Measurements from ENCODE around the gene TUBG1. TPM values are rescaled to one million over a fixed set of nuclear protein-coding genes. Genes with fewer than 3 reads are reported as not detected.
A peak's percentile ranks its signal among the peaks of the same experiment; 100 is the strongest.

TUBG1 gene
- total and polyA plus RNA-seq, 11 donors, result 31.5 to 112 (median 49.3) TPM

- 70 to 90% (median 85%) methylated on average over 4 of the region's 4 CpGs for WGBS, 4 donors
- Histone ChIP-seq H3K9me3 (no peaks in the 10 kb centered on the region), H3K4me3 (no peak overlapping the region), H3K36me3 (peaks cover 0 to 75% (median 72%) of the 10 kb centered on the region in 9 donors), H3K27ac (peak overlapping the region in 1 of 12 donors; percentile 10), H3K4me1 (peaks cover 0 to 44% (median 12%) of the 10 kb centered on the region in 12 donors), H3K27me3 (no peaks in the 10 kb centered on the region)
- DNase-seq, result peak in 1 of 5 donors; percentile 7
- intact Hi-C loops (cut with DNase I), result loop anchor here in 1 of 10 donors (10.0 kb wide), 1 partner anchor 192 kb away; the partner anchor contains the start of gene RAMP2
- TF ChIP-seq POLR2A (IDR thresholded peaks at IDR 0.05) (no peak), CTCF (IDR thresholded peaks at IDR 0.05) (no peak)
- ATAC-seq, result no peak
Observed at GRCh38 chr17:42573095-42573494, 36.4 kb upstream of the TUBG1 start.

- no peak overlapping the region for H3K4me3 ChIP-seq
- peaks cover 0 to 42% (median 14%) of the 10 kb centered on the region in 12 donors for H3K4me1 ChIP-seq
- no peaks in the 10 kb centered on the region for H3K27me3 ChIP-seq
- intact Hi-C loops (cut with DNase I), result loop anchor here in 1 of 10 donors (10.0 kb wide), 1 partner anchor 190 kb away; the partner anchor contains the start of gene RAMP2
- DNase-seq (no peak), ATAC-seq (no peak)
- peaks cover 0 to 69% (median 63%) of the 10 kb centered on the region in 9 donors for H3K36me3 ChIP-seq
- TF ChIP-seq CTCF (IDR thresholded peaks at IDR 0.05) (no peak), POLR2A (IDR thresholded peaks at IDR 0.05) (no peak)
- H3K9me3 ChIP-seq, result no peaks in the 10 kb centered on the region
- WGBS, 4 donors, result 75 to 85% (median 81%) methylated on average over 3 of the region's 3 CpGs
- H3K27ac ChIP-seq, result no peak overlapping the region
Observed at GRCh38 chr17:42574463-42574862, 35.0 kb upstream of the TUBG1 start.

GRCh38 chr17:42577140-42577531 lies 32.3 kb upstream of the TUBG1 start:
- H3K27me3 ChIP-seq, result no peaks in the 10 kb centered on the region
- TF ChIP-seq CTCF (IDR thresholded peaks at IDR 0.05), result no peak
- TF ChIP-seq POLR2A (IDR thresholded peaks at IDR 0.05), result no peak
- H3K4me1 ChIP-seq, result peaks cover 0 to 32% (median 14%) of the 10 kb centered on the region in 12 donors
- H3K4me3 ChIP-seq, result peak overlapping the region; percentile 22 to 96 (median 65)
- WGBS, 4 donors, result 3 to 10% (median 5%) methylated on average over 18 of the region's 18 CpGs
- intact Hi-C loops (cut with DNase I), result loop anchor here in 5 of 10 donors (1.0 to 10.0 kb wide), 5 partner anchors 32 to 360 kb away; partner anchors contain the start of genes RAMP2 (in 3 of the 5), PLEKHH3 (in 2 of the 5), RETREG3 (in 1 of the 5) and TUBG1 (in 1 of the 5)
- ATAC-seq, result no peak
- DNase-seq, result peak in 1 of 5 donors; percentile 35
- peaks cover 0 to 69% (median 61%) of the 10 kb centered on the region in 9 donors for H3K36me3 ChIP-seq
- H3K27ac ChIP-seq, result peak overlapping the region in 10 of 12 donors; percentile 85 to 99 (median 91)
- H3K9me3 ChIP-seq, result no peaks in the 10 kb centered on the region

- WGBS, 4 donors, result 0 to 1% (median 0%) methylated on average over 27 to 52 of the region's 52 CpGs
Observed at GRCh38 chr17:42577532-42578281, 31.8 kb upstream of the TUBG1 start, which contains the start of gene PSMC3IP. Gene PSMC3IP (minus strand): TSS chr17:42577729. CDS start chr17:42577686, 43 bp downstream.

More at GRCh38 chr17:42577532-42578281, 31.8 kb upstream of the TUBG1 start, which contains the start of gene PSMC3IP:
- Histone ChIP-seq H3K27ac (peak within 1 kb of the TSS; percentile 83 to 99 (median 90)), H3K4me1 (peaks cover 0 to 32% (median 14%) of the 10 kb centered on the region in 12 donors), H3K36me3 (peaks cover 0 to 69% (median 61%) of the 10 kb centered on the region in 9 donors), H3K9me3 (no peaks in the 10 kb centered on the region), H3K27me3 (no peaks in the 10 kb centered on the region), H3K4me3 (peak within 1 kb of the TSS; percentile 49 to 96 (median 66))
- DNase-seq, result peak; percentile 96 to 97 (median 96)
- intact Hi-C loops (cut with DNase I), result loop anchor here in 8 of 10 donors (1.0 to 10.0 kb wide), 8 partner anchors 31 to 360 kb away; partner anchors contain the start of genes RAMP2 (in 3 of the 8), PLEKHH3 (in 2 of the 8), RETREG3 (in 2 of the 8) and TUBG1 (in 2 of the 8)
- peak; percentile 91 to 98 (median 94) for ATAC-seq
- TF ChIP-seq CTCF (IDR thresholded peaks at IDR 0.05) (peak in 9 of 12 donors; percentile 9 to 55 (median 40)), POLR2A (IDR thresholded peaks at IDR 0.05) (peak; percentile 54 to 86)

Data from heart left ventricle (tissue), 16 donors.